HG02885 (cell line): ENCODE measurements around the gene APBA2.

ENCODE experiments used
- ATAC-seq: cut with Tn5 transposase; IDR thresholded peaks from one replicate; pipeline ENCODE4 v1.9.1; 2021; ENCODE audit warnings: mild to moderate bottlenecking; ENCODE audit not compliant: unreplicated experiment, poor library complexity

Gene APBA2

GRCh38 chr15:28892789-28893610, 7.2 kb downstream of the APBA2 start:
- ATAC-seq: no peak

DNA sequence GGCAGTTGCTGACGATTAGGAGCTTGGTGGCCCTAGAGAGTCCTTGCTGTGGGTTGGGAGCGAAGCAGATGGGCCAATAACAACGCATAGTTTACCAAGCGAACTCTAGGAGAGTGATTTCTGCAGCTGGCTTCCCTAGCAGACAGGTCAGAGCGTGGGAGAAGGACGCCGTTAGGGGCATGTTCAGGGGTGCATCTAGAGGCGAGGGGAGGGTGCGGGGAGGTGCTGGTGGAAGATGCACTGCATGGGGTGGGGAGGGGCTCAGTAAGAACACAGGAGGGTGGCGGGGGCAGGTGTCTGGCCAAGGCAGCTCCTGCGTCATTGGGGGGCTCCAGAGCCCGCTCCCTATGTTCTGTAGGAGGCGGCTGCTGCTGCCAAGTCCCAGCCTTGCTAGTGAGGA, 8.9 kb downstream of the APBA2 start:
- no peak for ATAC-seq

GRCh38 chr15:28895146-28895545, 9.4 kb downstream of the APBA2 start:
- ATAC-seq: no peak

DNA sequence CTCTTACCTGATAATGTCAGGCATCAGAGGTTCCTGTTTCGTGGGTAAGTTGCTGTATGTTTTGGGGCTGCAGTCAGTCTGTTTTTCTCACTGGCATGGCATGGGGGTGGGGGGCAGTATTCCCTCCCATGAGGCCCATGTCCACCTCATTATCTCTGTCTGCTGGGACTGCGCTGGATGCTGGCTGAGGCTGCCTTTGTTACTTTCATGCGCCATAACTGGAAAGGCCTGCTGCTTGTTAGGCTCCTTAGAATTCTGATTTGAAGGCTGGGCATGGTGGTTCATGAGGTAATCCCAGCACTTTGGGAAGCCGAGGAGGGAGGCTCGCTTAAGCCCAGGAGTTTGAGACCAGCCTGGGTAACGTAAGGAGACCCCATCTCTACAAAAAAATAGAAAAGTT, 9.8 kb downstream of the APBA2 start:
- no peak for ATAC-seq

DNA sequence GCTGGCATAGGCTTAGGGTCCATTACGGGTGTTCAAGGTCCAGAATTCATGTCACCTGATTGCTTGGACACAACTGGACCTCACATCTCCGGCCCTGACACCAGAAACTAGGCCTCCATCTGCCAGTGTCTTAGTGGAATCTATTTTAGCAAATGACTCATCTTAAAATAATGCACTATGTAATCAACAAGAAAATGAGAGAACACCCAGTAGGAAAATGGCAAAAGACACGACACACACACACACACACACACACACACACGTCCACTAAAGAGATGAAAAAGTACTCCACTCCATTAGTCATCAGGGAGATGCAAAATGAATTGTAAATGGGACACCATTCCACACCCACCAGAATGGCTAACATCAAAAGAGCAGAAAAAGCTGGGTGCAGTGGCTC, 11.2 kb downstream of the APBA2 start:
- no peak for ATAC-seq

DNA sequence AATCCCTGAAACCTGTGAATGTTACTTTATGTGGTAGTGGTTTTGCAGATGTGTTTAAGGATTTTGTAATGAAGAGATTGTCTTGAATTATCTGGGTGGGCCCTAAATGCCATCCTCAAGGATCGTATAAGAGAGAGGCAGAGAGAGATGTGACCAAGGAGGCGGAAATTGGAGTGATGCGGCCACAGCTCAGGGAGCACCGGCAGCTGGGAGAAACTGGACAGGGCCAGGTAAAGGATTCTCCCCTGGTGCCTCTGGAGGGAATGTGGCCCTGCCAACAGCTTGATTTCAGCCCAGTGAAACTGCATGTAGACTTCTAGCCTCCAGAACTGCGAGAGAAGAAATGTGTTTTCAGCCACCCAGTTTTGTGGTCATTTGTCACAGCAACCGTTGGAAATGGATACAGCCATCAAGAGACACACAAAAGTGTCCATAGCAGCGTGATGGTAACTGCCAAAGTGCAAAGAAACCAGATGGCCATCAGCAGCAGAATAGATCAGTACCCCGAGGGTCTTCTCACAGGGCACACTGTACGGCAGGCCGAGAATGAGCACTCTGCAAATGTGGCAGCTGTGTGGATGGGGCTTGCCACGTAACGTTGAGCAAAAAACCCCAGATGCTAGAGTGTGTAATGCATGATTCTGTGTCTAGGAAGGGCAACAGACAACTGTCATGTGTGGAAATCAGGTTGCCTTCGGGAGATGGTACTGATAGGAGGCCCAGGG, 12.2 kb downstream of the APBA2 start:
- ATAC-seq: no peak

- ATAC-seq: no peak
Measured at GRCh38 chr15:28899061-28899738, 13.4 kb downstream of the APBA2 start.

GRCh38 chr15:28900041-28900891, 14.5 kb downstream of the APBA2 start:
- no peak for ATAC-seq

- ATAC-seq: no peak
Measured at GRCh38 chr15:28900892-28901586, 15.3 kb downstream of the APBA2 start.

- no peak for ATAC-seq
Measured at GRCh38 chr15:28901587-28901980, 15.8 kb downstream of the APBA2 start.

DNA sequence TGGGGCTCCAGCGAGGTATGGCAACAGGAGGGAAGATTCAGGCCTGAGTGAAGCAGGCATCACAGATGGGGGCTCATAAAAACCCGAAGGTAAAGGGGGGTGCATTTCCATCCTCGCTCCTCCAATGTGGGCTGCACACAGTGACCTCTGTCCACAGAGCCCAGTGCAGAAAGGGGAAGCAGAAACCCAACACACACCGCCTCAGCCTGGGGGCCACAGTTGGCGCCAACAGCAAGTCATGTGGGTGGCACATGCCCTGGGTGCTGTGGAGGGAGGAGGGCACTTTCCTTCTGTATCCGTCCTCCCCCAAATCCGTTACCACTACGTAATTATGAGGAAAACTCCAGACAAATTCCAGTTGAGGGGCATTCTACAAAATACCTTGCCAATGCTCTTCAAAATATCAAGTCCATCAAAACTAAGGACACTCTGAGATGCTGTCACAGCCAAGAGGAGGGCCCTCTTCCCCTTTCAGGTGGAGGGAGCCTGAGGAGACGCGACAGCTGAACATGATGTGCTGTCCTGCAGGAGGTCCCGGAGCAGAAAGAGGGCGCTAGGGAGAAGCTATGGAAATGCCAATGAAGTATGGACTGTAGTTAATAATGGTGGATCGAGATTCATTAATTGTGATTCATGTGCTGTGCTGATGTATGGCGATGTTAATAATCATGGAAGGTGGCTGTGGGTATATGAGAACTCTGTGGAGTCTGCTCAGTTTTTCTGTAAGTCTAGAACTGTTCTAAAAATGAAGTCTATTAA, 16.4 kb downstream of the APBA2 start:
- ATAC-seq: no peak

DNA sequence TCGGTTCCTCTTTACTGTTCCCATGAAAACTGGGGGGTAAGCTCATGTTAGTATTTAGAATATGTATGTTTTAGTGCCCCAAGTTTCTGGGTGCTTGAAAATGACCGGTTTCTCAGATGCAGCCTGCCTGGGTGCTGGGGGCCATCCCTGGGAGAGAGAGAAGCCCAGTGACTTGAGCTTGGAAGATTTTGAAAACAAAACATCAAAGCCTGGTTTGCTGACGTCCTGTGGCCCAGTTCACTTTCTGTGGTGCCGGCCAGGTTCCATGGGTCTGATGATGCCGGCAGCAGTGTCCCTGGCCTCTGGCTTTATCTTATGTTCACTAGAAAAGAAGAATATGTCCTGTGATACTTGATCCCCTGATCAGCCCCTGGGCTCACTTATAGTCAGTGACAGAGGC, 17.1 kb downstream of the APBA2 start:
- no peak for ATAC-seq

- no peak for ATAC-seq
Measured at GRCh38 chr15:28903555-28903954, 17.8 kb downstream of the APBA2 start.

GRCh38 chr15:28904003-28904402, 18.2 kb downstream of the APBA2 start:
- ATAC-seq: no peak

DNA sequence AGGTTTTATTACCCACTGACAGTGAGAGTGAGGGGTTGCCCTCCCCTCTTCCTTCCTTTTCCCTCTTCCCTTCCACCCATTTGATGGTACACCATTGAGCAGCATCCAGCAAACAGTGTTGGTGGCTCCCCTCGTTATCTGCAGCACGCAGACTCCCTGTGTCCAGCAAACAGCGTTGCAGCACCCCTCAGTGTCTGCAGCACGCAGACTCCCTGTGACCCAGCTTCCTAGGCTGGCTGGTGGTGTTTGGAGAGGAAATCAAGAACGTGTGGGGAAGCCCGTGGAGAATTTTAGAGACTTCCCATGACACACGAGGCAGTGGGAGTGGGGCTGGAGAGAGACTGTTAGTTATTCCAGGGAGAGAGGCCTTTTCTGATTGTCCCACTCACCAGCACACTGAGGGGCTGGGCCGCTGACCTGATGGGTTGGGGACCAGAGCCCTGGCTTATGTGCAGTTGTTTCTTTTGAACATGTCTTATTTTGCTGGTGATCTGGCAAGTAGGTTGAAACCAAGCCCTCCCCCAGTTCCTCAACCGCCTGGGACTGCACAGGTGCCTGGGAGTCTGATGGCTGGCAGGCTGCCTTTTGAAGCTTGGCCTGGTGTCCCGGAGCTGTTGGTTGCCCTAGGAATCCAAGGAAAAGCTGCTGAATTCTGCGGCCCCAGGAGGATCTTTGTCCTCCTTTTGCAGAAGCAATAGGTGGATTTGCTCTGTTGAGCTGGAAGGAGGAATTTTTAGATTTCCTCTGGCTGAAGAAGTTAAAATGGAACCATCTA, 19.0 kb downstream of the APBA2 start:
- ATAC-seq: no peak

GRCh38 chr15:28907338-28907960, 21.7 kb downstream of the APBA2 start:
- ATAC-seq: no peak

DNA sequence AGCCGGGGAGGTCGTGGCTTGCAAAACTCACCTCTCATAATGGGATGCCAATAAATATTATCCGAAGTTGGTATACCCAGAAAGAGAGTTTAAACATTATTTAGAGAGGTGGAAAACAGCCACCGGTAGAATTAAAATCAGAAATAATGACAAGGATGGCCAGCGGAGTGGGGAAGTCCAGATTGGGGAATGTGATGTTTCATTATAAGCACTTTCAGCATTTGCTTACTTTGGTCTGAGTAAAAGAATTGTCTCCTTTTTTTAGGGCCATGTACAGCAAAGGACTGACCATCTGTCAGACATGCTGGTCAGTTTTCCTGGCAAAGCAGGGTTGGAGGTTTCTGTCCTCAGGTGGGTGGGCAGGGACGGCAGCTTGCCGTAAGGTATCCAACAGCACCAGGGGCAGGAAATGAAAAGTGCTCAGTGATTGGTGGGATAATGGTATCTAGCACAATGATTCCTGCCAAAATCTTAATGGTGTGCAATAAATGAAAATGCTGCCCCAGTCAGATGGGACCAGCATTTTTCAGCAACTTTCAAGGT, 24.3 kb downstream of the APBA2 start:
- no peak for ATAC-seq
